Femur (tissue), 1 donor: ENCODE results near the gene RSBN1.
"Not testable (repeated sequence)": the region's sequence is repeated elsewhere in the genome, so short reads cannot be mapped to it uniquely, and the experiment has no call there.

Source experiments
- DNase-seq: peaks from one replicate; pipeline ENCODE4 v3.0.0-alpha.2; 2017

Gene RSBN1

GRCh38 chr1:113811888-113812660, at the start of gene RSBN1:
TSS of gene RSBN1 (minus strand) at chr1:113812476. CDS start at chr1:113812412, 64 bp downstream.
- DNase-seq: peak; percentile 100

GRCh38 chr1:113861641-113862040, 49.4 kb upstream of the RSBN1 start:
- DNase-seq: no peak

GRCh38 chr1:113860891-113861290, 48.6 kb upstream of the RSBN1 start:
- DNase-seq: no peak

- DNase-seq: no peak
Observed at GRCh38 chr1:113859478-113860175, 47.4 kb upstream of the RSBN1 start.

GRCh38 chr1:113858982-113859381, 46.7 kb upstream of the RSBN1 start:
- no peak for DNase-seq

GRCh38 chr1:113858418-113858817, 46.1 kb upstream of the RSBN1 start:
- no peak for DNase-seq

- no peak for DNase-seq
Observed at GRCh38 chr1:113857776-113858175, 45.5 kb upstream of the RSBN1 start.

- no peak for DNase-seq
Observed at GRCh38 chr1:113856401-113856790, 44.1 kb upstream of the RSBN1 start.

- no peak for DNase-seq
Observed at GRCh38 chr1:113855630-113856400, 43.5 kb upstream of the RSBN1 start.

GRCh38 chr1:113854234-113854633, 42.0 kb upstream of the RSBN1 start:
- no peak for DNase-seq

- not testable (repeated sequence) for DNase-seq
Observed at GRCh38 chr1:113852694-113853093, 40.4 kb upstream of the RSBN1 start.

GRCh38 chr1:113850127-113850796, 38.0 kb upstream of the RSBN1 start:
- no peak for DNase-seq

- no peak for DNase-seq
Observed at GRCh38 chr1:113849072-113849471, 36.8 kb upstream of the RSBN1 start.

- DNase-seq: no peak
Observed at GRCh38 chr1:113846391-113847035, 34.2 kb upstream of the RSBN1 start.

GRCh38 chr1:113836534-113836933, 24.3 kb upstream of the RSBN1 start:
- no peak for DNase-seq

- no peak for DNase-seq
Observed at GRCh38 chr1:113835686-113836290, 23.5 kb upstream of the RSBN1 start.

GRCh38 chr1:113834716-113835115, 22.4 kb upstream of the RSBN1 start:
- DNase-seq: no peak

- DNase-seq: no peak
Observed at GRCh38 chr1:113830039-113830438, 17.8 kb upstream of the RSBN1 start.

- no peak for DNase-seq
Observed at GRCh38 chr1:113821916-113822315, 9.6 kb upstream of the RSBN1 start.

- no peak for DNase-seq
Observed at GRCh38 chr1:113818578-113818977, 6.3 kb upstream of the RSBN1 start.

- DNase-seq: peak; percentile 20
Observed at GRCh38 chr1:113813218-113813617, 942 bp upstream of the RSBN1 start.

GRCh38 chr1:113812661-113813135, 422 bp upstream of the RSBN1 start:
- peak; percentile 43 for DNase-seq
